Thyroid gland (tissue), 4 donors: ENCODE data around the gene FRMPD3. TPM values are rescaled to one million over a fixed set of nuclear protein-coding genes. Genes with fewer than 3 reads are reported as not detected.

ENCODE experiments used
- DNase-seq, 2 donors: peaks; one replicate each; pipeline ENCODE4 v3.0.0-alpha.2; 2019
- H3K27ac ChIP-seq, 3 donors: fragments of 200-600 bp; sonication (generic); 1 replicate in 2 of 3; 2 replicates in 1 of 3; pipeline ENCODE4 v1.5.1; 2016 to 2019; ENCODE audit warnings: mild to moderate bottlenecking in 1 of 3, moderate library complexity in 1 of 3
- H3K27me3 ChIP-seq: fragments of 200-600 bp; sonication (generic); one replicate; pipeline ENCODE4 v1.5.1; 2019
- H3K36me3 ChIP-seq, 2 donors: fragments of 200-600 bp; sonication (generic); one replicate each; pipeline ENCODE4 v1.5.1; 2016 to 2019
- H3K4me1 ChIP-seq, 2 donors: fragments of 200-600 bp; sonication (generic); one replicate each; pipeline ENCODE4 v1.5.1; 2017 to 2019
- H3K4me3 ChIP-seq, 3 donors: fragments of 200-600 bp; sonication (generic); replicated peaks in 1 of 3; 1 replicate in 2 of 3; 2 replicates in 1 of 3; pipeline ENCODE4 v1.5.1; 2016; ENCODE audit warnings: mild to moderate bottlenecking in 1 of 3
- H3K9me3 ChIP-seq: fragments of 200-600 bp; sonication (generic); one replicate; pipeline ENCODE4 v1.5.1; 2017
- CTCF ChIP-seq, 6 experiments: fragments of 200-600 bp in 3 of 6; fragments of 450-650 bp in 3 of 6; sonication (generic) in 3 of 6; IDR thresholded peaks; one replicate each; pipeline ENCODE4 v1.5.1; 2016 to 2019; ENCODE audit warnings: antibody characterized with exemption in 6 of 6, mild to moderate bottlenecking in 2 of 6, inconsistent platforms in 1 of 6, moderate library complexity in 1 of 6
- POLR2A ChIP-seq, 2 donors: fragments of 450-650 bp; IDR thresholded peaks; one replicate each; pipeline ENCODE4 v1.6.1; 2017; ENCODE audit warnings: antibody characterized with exemption in 2 of 2, mild to moderate bottlenecking in 2 of 2, moderate library complexity in 1 of 2
- WGBS, 2 donors: methylation state at CpG; one replicate each; pipeline ENCODE4 v1.1.5; 2017; 5-methylcytosine and 5-hydroxymethylcytosine counted together
- intact Hi-C: fragments of 100-400 bp; cut with DNase I; formaldehyde crosslinking; loops from one replicate; pipeline ENCODE4 v1.15.1; 2023
- total RNA-seq, 4 donors: library from RNA; depleted of rRNA; stranded (reverse); fragments of >200 nt; gene quantifications; one replicate each; pipeline ENCODE4 v1.2.3, GENCODE V29; 2016

The FRMPD3 gene
- total RNA-seq, 4 donors from 2014 or later, result 6.8 to 12.1 (median 8.2) TPM

- no peaks in the 10 kb centered on the region for H3K36me3 ChIP-seq
- H3K9me3 ChIP-seq, result no peaks in the 10 kb centered on the region
- TF ChIP-seq POLR2A (IDR thresholded peaks at IDR 0.05) (no peak), CTCF (IDR thresholded peaks at IDR 0.05) (no peak)
- peaks cover 0 to 11% of the 10 kb centered on the region in 2 donors for H3K4me1 ChIP-seq
- intact Hi-C loops, result no loop called here
- DNase-seq, result peak in 1 of 2 donors; percentile 9
- H3K27ac ChIP-seq, result peak overlapping the region in 1 of 3 donors; percentile 67
- peak overlapping the region in 1 of 3 donors; percentile 30 for H3K4me3 ChIP-seq
- WGBS, 2 donors, result 16 to 39% methylated on average over 4 to 6 of the region's 6 CpGs
- H3K27me3 ChIP-seq, result no peaks in the 10 kb centered on the region
Measured at GRCh38 chrX:107448625-107448997, 841 bp upstream of the FRMPD3 start.

GRCh38 chrX:107450823-107451509, 1.5 kb downstream of the FRMPD3 start:
- Histone ChIP-seq H3K4me1 (peaks cover 0 to 11% of the 10 kb centered on the region in 2 donors), H3K36me3 (no peaks in the 10 kb centered on the region), H3K9me3 (no peaks in the 10 kb centered on the region), H3K27ac (peak overlapping the region in 1 of 3 donors; percentile 63), H3K4me3 (peak overlapping the region in 1 of 3 donors; percentile 9), H3K27me3 (no peaks in the 10 kb centered on the region)
- TF ChIP-seq CTCF (IDR thresholded peaks at IDR 0.05) (peak in 3 of 6 experiments; percentile 20 to 31 (median 21)), POLR2A (IDR thresholded peaks at IDR 0.05) (no peak)
- 20 to 27% methylated on average over 4 to 6 of the region's 19 CpGs for WGBS, 2 donors
- intact Hi-C loops, result no loop called here
- DNase-seq, result peak; percentile 46 to 52

- Histone ChIP-seq H3K27me3 (no peaks in the 10 kb centered on the region), H3K27ac (peak overlapping the region in 1 of 3 donors; percentile 63), H3K9me3 (no peaks in the 10 kb centered on the region), H3K36me3 (no peaks in the 10 kb centered on the region), H3K4me3 (peak overlapping the region in 1 of 3 donors; percentile 9), H3K4me1 (peaks cover 0 to 11% of the 10 kb centered on the region in 2 donors)
- no peak for TF ChIP-seq POLR2A (IDR thresholded peaks at IDR 0.05)
- no peak for TF ChIP-seq CTCF (IDR thresholded peaks at IDR 0.05)
- DNase-seq, result peak; percentile 25 to 50
- 9 to 43% methylated on average over 11 of the region's 11 CpGs for WGBS, 2 donors
- intact Hi-C loops, result no loop called here
Measured at GRCh38 chrX:107451731-107452130, 2.3 kb downstream of the FRMPD3 start.

GRCh38 chrX:107452581-107452980, 3.1 kb downstream of the FRMPD3 start:
- no peak for TF ChIP-seq POLR2A (IDR thresholded peaks at IDR 0.05)
- TF ChIP-seq CTCF (IDR thresholded peaks at IDR 0.05), result no peak
- no peaks in the 10 kb centered on the region for H3K27me3 ChIP-seq
- no peak overlapping the region for H3K4me3 ChIP-seq
- no peaks in the 10 kb centered on the region for H3K36me3 ChIP-seq
- DNase-seq, result no peak
- no peaks in the 10 kb centered on the region for H3K9me3 ChIP-seq
- 40 to 65% methylated on average over 2 to 5 of the region's 6 CpGs for WGBS, 2 donors
- no peak overlapping the region for H3K27ac ChIP-seq
- peaks cover 0 to 11% of the 10 kb centered on the region in 2 donors for H3K4me1 ChIP-seq
- intact Hi-C loops, result no loop called here

- Histone ChIP-seq H3K9me3 (no peaks in the 10 kb centered on the region), H3K27me3 (no peaks in the 10 kb centered on the region), H3K4me1 (no peaks in the 10 kb centered on the region), H3K4me3 (no peak overlapping the region), H3K36me3 (no peaks in the 10 kb centered on the region), H3K27ac (no peak overlapping the region)
- TF ChIP-seq POLR2A (IDR thresholded peaks at IDR 0.05) (no peak), CTCF (IDR thresholded peaks at IDR 0.05) (no peak)
- intact Hi-C loops, result no loop called here
- no peak for DNase-seq
Measured at GRCh38 chrX:107454302-107454701, 4.8 kb downstream of the FRMPD3 start.
